CD14-positive monocyte (primary cell): Measurements from ENCODE around the gene P2RY12. TPM values are rescaled to one million over a fixed set of nuclear protein-coding genes. Genes with fewer than 3 reads are reported as not detected.

Source experiments
- DNase-seq, 3 donors: peaks; one replicate each; pipeline ENCODE4 v3.0.0-alpha.2; 2011 to 2022
- H2AFZ ChIP-seq: 2 replicates; pipeline ENCODE4 v1.6.0; 2012; ENCODE audit warnings: mild to moderate bottlenecking, low read depth, low read length, inconsistent platforms; ENCODE audit not compliant: insufficient read depth, poor library complexity, severe bottlenecking
- H3K27ac ChIP-seq, 2 donors: 1 replicate in 1 of 2; 2 replicates in 1 of 2; pipeline ENCODE4 v1.5.1; 2012 to 2013; ENCODE audit warnings: low read length in 2 of 2, control low read depth in 1 of 2, inconsistent platforms in 1 of 2, low read depth in 1 of 2, mild to moderate bottlenecking in 1 of 2
- H3K27me3 ChIP-seq, 2 donors: one replicate each; pipeline versions ENCODE4 v1.6.0 to v1.6.1; 2011 to 2013; ENCODE audit warnings: low read length in 2 of 2; ENCODE audit not compliant: control insufficient read depth in 2 of 2, insufficient read depth in 2 of 2
- H3K36me3 ChIP-seq, 2 donors: replicated peaks in 1 of 2; 1 replicate in 1 of 2; 2 replicates in 1 of 2; pipeline versions ENCODE4 v1.5.1 to v1.6.1; 2012 to 2013; ENCODE audit warnings: low read length in 2 of 2, control low read depth in 1 of 2, inconsistent platforms in 1 of 2, mild to moderate bottlenecking in 1 of 2; ENCODE audit not compliant: insufficient read depth in 2 of 2, control insufficient read depth in 1 of 2
- H3K4me1 ChIP-seq, 2 donors: 1 replicate in 1 of 2; 2 replicates in 1 of 2; pipeline versions ENCODE4 v1.5.1 to v1.6.1; 2012 to 2013; ENCODE audit warnings: low read length in 2 of 2, control low read depth in 1 of 2, inconsistent platforms in 1 of 2, mild to moderate bottlenecking in 1 of 2, moderate library complexity in 1 of 2; ENCODE audit not compliant: insufficient read depth in 2 of 2, control insufficient read depth in 1 of 2
- H3K4me2 ChIP-seq: replicated peaks from 2 replicates; pipeline ENCODE3; 2012; ENCODE audit warnings: low read length, moderate library complexity, mild to moderate bottlenecking; ENCODE audit not compliant: poor library complexity, severe bottlenecking; ENCODE audit errors: extremely low read depth
- H3K4me3 ChIP-seq, 3 experiments: fragments of 200-600 bp in 1 of 3; sonication (generic) in 1 of 3; replicated peaks in 1 of 3; 1 replicate in 2 of 3; 2 replicates in 1 of 3; pipeline ENCODE4 v1.5.1; 2011 to 2013; ENCODE audit warnings: low read length in 3 of 3, mild to moderate bottlenecking in 3 of 3, control low read depth in 2 of 3, low read depth in 2 of 3, inconsistent platforms in 1 of 3, moderate library complexity in 1 of 3
- H3K79me2 ChIP-seq: 2 replicates; pipeline ENCODE4 v1.6.0; 2012; ENCODE audit warnings: mild to moderate bottlenecking, control low read depth, inconsistent platforms, low read length, moderate library complexity; ENCODE audit not compliant: insufficient read depth
- H3K9ac ChIP-seq: 2 replicates; pipeline ENCODE4 v1.6.0; 2017; ENCODE audit warnings: low read length, mild to moderate bottlenecking; ENCODE audit not compliant: insufficient read depth, poor library complexity, severe bottlenecking
- H3K9me3 ChIP-seq, 2 donors: replicated peaks in 1 of 2; 1 replicate in 1 of 2; 2 replicates in 1 of 2; pipeline versions ENCODE4 v1.5.1 to v1.6.1; 2012 to 2013; ENCODE audit warnings: low read length in 2 of 2, control low read depth in 1 of 2; ENCODE audit not compliant: control insufficient read depth in 1 of 2, insufficient read depth in 1 of 2
- H4K20me1 ChIP-seq: 2 replicates; pipeline ENCODE4 v1.6.0; 2012; ENCODE audit warnings: mild to moderate bottlenecking, low read length, control low read depth, moderate library complexity; ENCODE audit not compliant: insufficient read depth
- H3K27ac Mint-ChIP-seq, 7 donors: one replicate each; pipeline ENCODE4 v1.8.0; 2020; ENCODE audit warnings: mild to moderate bottlenecking in 7 of 7, mixed read lengths in 7 of 7, moderate library complexity in 6 of 7, inconsistent platforms in 2 of 7
- H3K27me3 Mint-ChIP-seq, 3 donors: one replicate each; pipeline ENCODE4 v1.8.0; 2021 to 2022; ENCODE audit warnings: low read depth in 3 of 3, mild to moderate bottlenecking in 3 of 3, mixed read lengths in 3 of 3, moderate library complexity in 3 of 3, inconsistent platforms in 1 of 3
- H3K36me3 Mint-ChIP-seq, 2 donors: one replicate each; pipeline ENCODE4 v1.8.0; 2020; ENCODE audit warnings: mixed read lengths in 2 of 2, inconsistent platforms in 1 of 2, mild to moderate bottlenecking in 1 of 2
- H3K4me1 Mint-ChIP-seq: one replicate; pipeline ENCODE4 v1.8.0; 2020; ENCODE audit warnings: mild to moderate bottlenecking, mixed read lengths
- H3K4me3 Mint-ChIP-seq, 2 donors: one replicate each; pipeline ENCODE4 v1.8.0; 2020; ENCODE audit warnings: mild to moderate bottlenecking in 2 of 2, mixed read lengths in 2 of 2, moderate library complexity in 1 of 2
- H3K9me3 Mint-ChIP-seq, 7 donors: one replicate each; pipeline ENCODE4 v1.8.0; 2020 to 2022; ENCODE audit warnings: mixed read lengths in 7 of 7, mild to moderate bottlenecking in 6 of 7, moderate library complexity in 6 of 7, inconsistent platforms in 2 of 7
- WGBS: methylation state at CpG from one replicate; pipeline ENCODE4 v1.1.5; 2013; ENCODE audit warnings: missing lambda C conversion rate; ENCODE audit not compliant: insufficient coverage; 5-methylcytosine and 5-hydroxymethylcytosine counted together
- intact Hi-C, 2 donors: fragments of 100-400 bp; cut with micrococcal nuclease; formaldehyde crosslinking; loops; one replicate each; pipeline versions ENCODE4 v1.15.0 to v1.15.1; 2023
- polyA plus RNA-seq, 3 donors: library from polyadenylated mRNA; depleted of rRNA in 1 of 3; unstranded in 2 of 3; stranded (reverse) in 1 of 3; fragments of 300-500 nt in 2 of 3; fragments of >200 nt in 1 of 3; fragmentation: Illumina TruSeq in 2 of 3; gene quantifications; 1 replicate in 2 of 3; 2 replicates in 1 of 3; pipeline ENCODE4 v1.2.3, GENCODE V29; 2012 to 2021
- TF ChIP-seq, protein P1 (sequence below): fragments of 200-600 bp; IDR thresholded peaks from one replicate; pipeline ENCODE4 v1.8.0; 2022; ENCODE audit warnings: antibody characterized with exemption, mild to moderate bottlenecking

The P2RY12 gene
- polyA plus RNA-seq, 3 donors, result 1.9 to 3.0 (median 2.7) TPM

DNA sequence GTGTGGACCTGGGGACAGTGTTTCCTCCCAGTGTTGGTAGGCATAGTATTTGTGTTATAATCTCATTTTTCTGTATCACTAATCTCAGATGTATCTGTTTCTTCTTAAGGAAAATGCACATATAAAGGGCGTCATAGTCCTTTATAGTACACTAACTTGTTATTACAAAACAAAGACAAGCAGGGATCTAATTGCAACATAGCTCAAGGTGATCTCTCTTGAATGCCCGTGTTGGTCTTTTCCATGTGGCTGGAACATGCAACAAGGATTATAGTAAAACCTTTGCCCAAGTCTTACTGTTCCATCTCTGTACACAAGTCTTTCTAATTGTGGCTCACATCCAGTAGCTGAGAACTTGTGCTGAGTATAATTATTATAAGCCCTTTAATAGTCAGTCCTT lies 64.4 kb downstream of the P2RY12 start:
- Histone ChIP-seq H3K27me3 (no peaks in the 10 kb centered on the region), H3K27ac (peak overlapping the region in 1 of 2 donors; percentile 81), H3K36me3 (no peaks in the 10 kb centered on the region), H2AFZ (no peak overlapping the region), H3K4me3 (no peak overlapping the region), H3K79me2 (peaks cover 3% of the 10 kb centered on the region), H3K4me1 (peaks cover 57 to 71% of the 10 kb centered on the region in 2 donors), H3K9me3 (no peaks in the 10 kb centered on the region), H3K9ac (no peak overlapping the region), H3K4me2 (no peak overlapping the region), H4K20me1 (no peaks in the 10 kb centered on the region)
- DNase-seq, result no peak
- H3K4me1 Mint-ChIP-seq, result peaks cover 67% of the 10 kb centered on the region
- H3K36me3 Mint-ChIP-seq, result no peaks in the 10 kb centered on the region
- H3K27ac Mint-ChIP-seq, result peak overlapping the region in 5 of 7 donors; percentile 5 to 91 (median 76)
- peaks cover 0 to 3% (median 0%) of the 10 kb centered on the region in 3 donors for H3K27me3 Mint-ChIP-seq
- no peak overlapping the region for H3K4me3 Mint-ChIP-seq
- TF ChIP-seq, protein P1, sequence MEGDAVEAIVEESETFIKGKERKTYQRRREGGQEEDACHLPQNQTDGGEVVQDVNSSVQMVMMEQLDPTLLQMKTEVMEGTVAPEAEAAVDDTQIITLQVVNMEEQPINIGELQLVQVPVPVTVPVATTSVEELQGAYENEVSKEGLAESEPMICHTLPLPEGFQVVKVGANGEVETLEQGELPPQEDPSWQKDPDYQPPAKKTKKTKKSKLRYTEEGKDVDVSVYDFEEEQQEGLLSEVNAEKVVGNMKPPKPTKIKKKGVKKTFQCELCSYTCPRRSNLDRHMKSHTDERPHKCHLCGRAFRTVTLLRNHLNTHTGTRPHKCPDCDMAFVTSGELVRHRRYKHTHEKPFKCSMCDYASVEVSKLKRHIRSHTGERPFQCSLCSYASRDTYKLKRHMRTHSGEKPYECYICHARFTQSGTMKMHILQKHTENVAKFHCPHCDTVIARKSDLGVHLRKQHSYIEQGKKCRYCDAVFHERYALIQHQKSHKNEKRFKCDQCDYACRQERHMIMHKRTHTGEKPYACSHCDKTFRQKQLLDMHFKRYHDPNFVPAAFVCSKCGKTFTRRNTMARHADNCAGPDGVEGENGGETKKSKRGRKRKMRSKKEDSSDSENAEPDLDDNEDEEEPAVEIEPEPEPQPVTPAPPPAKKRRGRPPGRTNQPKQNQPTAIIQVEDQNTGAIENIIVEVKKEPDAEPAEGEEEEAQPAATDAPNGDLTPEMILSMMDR, result no peak
- intact Hi-C loops, result loop anchor here in 1 of 2 donors (10.0 kb wide), 1 partner anchor 65 kb away; the partner anchor contains the start of gene P2RY12
- H3K9me3 Mint-ChIP-seq, result peaks cover 0 to 2% (median 0%) of the 10 kb centered on the region in 7 donors
- 100% methylated on average over 1 of the region's 2 CpGs for WGBS

DNA sequence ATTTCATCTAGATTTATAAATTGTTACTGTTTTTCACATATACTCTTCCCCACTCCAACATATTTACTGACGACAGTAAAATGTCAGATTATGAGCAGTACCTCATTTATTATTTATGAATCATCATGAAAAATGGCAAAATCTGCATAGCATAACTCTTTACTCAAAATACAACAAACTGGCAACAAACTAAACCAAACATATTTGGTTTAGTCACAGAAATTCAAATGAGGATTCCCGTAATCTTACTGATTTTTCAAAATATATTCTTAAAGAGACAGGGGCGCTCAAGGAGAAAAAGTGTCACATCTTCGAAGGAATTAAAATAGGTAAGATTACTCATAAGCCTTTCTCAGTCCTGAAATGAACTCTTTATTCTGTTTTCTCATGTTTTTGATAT lies 64.9 kb downstream of the P2RY12 start:
- Mint-ChIP-seq H3K27ac (peak overlapping the region in 6 of 7 donors; percentile 23 to 95 (median 85)), H3K4me1 (peaks cover 62% of the 10 kb centered on the region), H3K36me3 (no peaks in the 10 kb centered on the region), H3K27me3 (peaks cover 0 to 3% (median 0%) of the 10 kb centered on the region in 3 donors), H3K9me3 (peaks cover 0 to 2% (median 0%) of the 10 kb centered on the region in 7 donors), H3K4me3 (no peak overlapping the region)
- H3K4me2 ChIP-seq, result no peak overlapping the region
- H3K27ac ChIP-seq, result peak overlapping the region in 1 of 2 donors; percentile 81
- no peaks in the 10 kb centered on the region for H3K36me3 ChIP-seq
- DNase-seq, result no peak
- intact Hi-C loops, result loop anchor here in 1 of 2 donors (10.0 kb wide), 1 partner anchor 65 kb away; the partner anchor contains the start of gene P2RY12
- TF ChIP-seq, protein P1, result no peak
- no peaks in the 10 kb centered on the region for H4K20me1 ChIP-seq
- H3K79me2 ChIP-seq, result no peaks in the 10 kb centered on the region
- no peak overlapping the region for H3K4me3 ChIP-seq
- no peaks in the 10 kb centered on the region for H3K27me3 ChIP-seq
- H3K4me1 ChIP-seq, result peaks cover 55 to 66% of the 10 kb centered on the region in 2 donors
- no peak overlapping the region for H2AFZ ChIP-seq
- no peaks in the 10 kb centered on the region for H3K9me3 ChIP-seq
- no peak overlapping the region for H3K9ac ChIP-seq
- WGBS, result no CpG with 5 or more reads among the region's 4 CpGs
